SK-N-SH (cell line): Measurements from ENCODE around the gene BRI3. TPM values are rescaled to one million over a fixed set of nuclear protein-coding genes. Genes with fewer than 3 reads are reported as not detected.
A peak's percentile ranks its signal among the peaks of the same experiment; 100 is the strongest.

Experiments
- CTCF ChIA-PET: fragments of 300-600, 350-600 bp; formaldehyde crosslinking; extraction: SDS; loops from one replicate; lab custom pipeline; 2021; lab: Yijun Ruan, JAX
- POLR2A ChIA-PET: fragments of 350-600 bp; sonication (Branson Sonifier 250); formaldehyde crosslinking; extraction: SDS; loops from one replicate; lab custom pipeline; 2020; ENCODE audit warnings: antibody characterized with exemption, inconsistent platforms; lab: Yijun Ruan, JAX
- DNase-seq: peaks from one replicate; pipeline ENCODE4 v3.0.0; 2012
- H2AFZ ChIP-seq: fragments of 200-600 bp; sonication (generic); 2 replicates; pipeline ENCODE4 v1.8.1; 2016; ENCODE audit warnings: antibody characterized with exemption, mild to moderate bottlenecking, low read depth
- H3F3A ChIP-seq: fragments of 200-600 bp; sonication (generic); replicated peaks from 2 replicates; pipeline ENCODE3; 2016; ENCODE audit warnings: antibody characterized with exemption, mild to moderate bottlenecking; ENCODE audit not compliant: insufficient read depth
- H3K27ac ChIP-seq, 2 experiments: fragments of 200-500 bp in 1 of 2; fragments of 200-600 bp in 1 of 2; sonication (Bioruptor generic) in 1 of 2; sonication (generic), shearing (Covaris generic) in 1 of 2; 2 replicates each; pipeline versions ENCODE4 v1.5.1 to v1.6.1; 2014 to 2016; ENCODE audit warnings: low read depth in 2 of 2, inconsistent platforms in 1 of 2, low read length in 1 of 2, mild to moderate bottlenecking in 1 of 2, mixed read lengths in 1 of 2
- H3K27me3 ChIP-seq: fragments of 200-600 bp; sonication (generic), shearing (Covaris generic); 2 replicates; pipeline ENCODE4 v1.6.1; 2016; ENCODE audit warnings: mixed run types; ENCODE audit not compliant: insufficient read depth
- H3K36me3 ChIP-seq, 2 experiments: fragments of 200-500 bp in 1 of 2; fragments of 200-600 bp in 1 of 2; sonication (Bioruptor generic) in 1 of 2; sonication (generic) in 1 of 2; replicated peaks in 1 of 2; 2 replicates each; pipeline versions ENCODE3 to v1.5.1; 2014 to 2016; ENCODE audit warnings: low read length in 1 of 2, mild to moderate bottlenecking in 1 of 2; ENCODE audit not compliant: insufficient read depth in 2 of 2, control insufficient read depth in 1 of 2
- H3K4me1 ChIP-seq, 2 experiments: fragments of 200-500 bp in 1 of 2; fragments of 200-600 bp in 1 of 2; sonication (Bioruptor generic) in 1 of 2; sonication (generic), shearing (Covaris generic) in 1 of 2; 2 replicates each; pipeline versions ENCODE4 v1.5.1 to v1.6.1; 2014 to 2016; ENCODE audit warnings: low read depth in 1 of 2, low read length in 1 of 2, mixed run types in 1 of 2; ENCODE audit not compliant: insufficient read depth in 2 of 2, control insufficient read depth in 1 of 2
- H3K4me2 ChIP-seq: fragments of 200-600 bp; sonication (generic), shearing (Covaris generic); 2 replicates; pipeline ENCODE4 v1.6.1; 2017; ENCODE audit warnings: mixed run types
- H3K4me3 ChIP-seq, 2 experiments: fragments of 200-500 bp in 1 of 2; fragments of 200-600 bp in 1 of 2; sonication (Bioruptor generic) in 1 of 2; sonication (generic), shearing (Covaris generic) in 1 of 2; 2 replicates each; pipeline versions ENCODE4 v1.5.1 to v1.8.1; 2014 to 2016; ENCODE audit warnings: low read depth in 2 of 2, inconsistent platforms in 1 of 2, low read length in 1 of 2, mild to moderate bottlenecking in 1 of 2, mixed read lengths in 1 of 2, moderate library complexity in 1 of 2
- H3K79me2 ChIP-seq: fragments of 200-600 bp; sonication (generic); 2 replicates; pipeline ENCODE4 v1.8.1; 2017; ENCODE audit warnings: mild to moderate bottlenecking; ENCODE audit not compliant: insufficient read depth
- H3K9ac ChIP-seq: fragments of 200-600 bp; sonication (generic); 2 replicates; pipeline ENCODE4 v1.6.1; 2017; ENCODE audit warnings: mixed run types
- H3K9me2 ChIP-seq: fragments of 200-600 bp; sonication (generic); 2 replicates; pipeline ENCODE4 v1.6.1; 2017; ENCODE audit warnings: mixed run types
- H3K9me3 ChIP-seq: fragments of 200-600 bp; sonication (generic); 2 replicates; pipeline ENCODE4 v1.6.1; 2017; ENCODE audit warnings: mixed run types, mild to moderate bottlenecking, moderate library complexity
- H4K20me1 ChIP-seq: fragments of 200-600 bp; sonication (generic); 2 replicates; pipeline ENCODE4 v1.6.1; 2017; ENCODE audit warnings: mild to moderate bottlenecking, mixed run types; ENCODE audit not compliant: insufficient read depth
- EP300 ChIP-seq, 2 experiments: IDR thresholded peaks; 2 replicates each; pipeline versions ENCODE4 v1.4.0 to v1.6.1; 2012; ENCODE audit warnings: borderline replicate concordance in 1 of 2, low read depth in 1 of 2, low read length in 1 of 2
- FOSL2 ChIP-seq: IDR thresholded peaks from 2 replicates; pipeline ENCODE4 v1.4.0; 2012; ENCODE audit warnings: low read depth, mild to moderate bottlenecking, moderate library complexity, borderline replicate concordance
- FOXM1 ChIP-seq: IDR thresholded peaks from 2 replicates; pipeline ENCODE4 v1.4.0; 2012; ENCODE audit warnings: low read depth, mild to moderate bottlenecking
- GABPA ChIP-seq: IDR thresholded peaks from 2 replicates; pipeline ENCODE4 v1.4.0; 2012; ENCODE audit warnings: low read depth, mild to moderate bottlenecking
- MXI1 ChIP-seq: IDR thresholded peaks from 2 replicates; pipeline ENCODE4 v1.6.1; 2012; ENCODE audit warnings: mild to moderate bottlenecking, low read depth, low read length, improper control_type of control experiment
- NRF1 ChIP-seq: IDR thresholded peaks from 2 replicates; pipeline ENCODE4 v1.6.1; 2012; ENCODE audit warnings: low read depth, mild to moderate bottlenecking, low read length
- POLR2AphosphoS5 ChIP-seq: IDR thresholded peaks from 2 replicates; pipeline ENCODE4 v1.6.1; 2012; ENCODE audit warnings: low read depth, low read length
- RCOR1 ChIP-seq: fragments of 150-350 bp; IDR thresholded peaks from 2 replicates; pipeline ENCODE4 v1.6.1; 2017; ENCODE audit warnings: antibody characterized with exemption, low read length
- RXRA ChIP-seq: IDR thresholded peaks from 2 replicates; pipeline ENCODE4 v1.4.0; 2012; ENCODE audit warnings: low read depth, mild to moderate bottlenecking, borderline replicate concordance
- SIN3A ChIP-seq: IDR thresholded peaks from 2 replicates; pipeline ENCODE4 v1.6.1; 2012; ENCODE audit warnings: low read depth, mild to moderate bottlenecking, low read length, moderate library complexity, borderline replicate concordance
- TAF1 ChIP-seq: IDR thresholded peaks from 2 replicates; pipeline ENCODE4 v1.6.1; 2012; ENCODE audit warnings: low read depth, mild to moderate bottlenecking, low read length, moderate library complexity, borderline replicate concordance
- TCF12 ChIP-seq: IDR thresholded peaks from 2 replicates; pipeline ENCODE4 v1.4.0; 2012
- YY1 ChIP-seq: IDR thresholded peaks from 2 replicates; pipeline ENCODE4 v1.4.0; 2012; ENCODE audit warnings: low read depth, mild to moderate bottlenecking
- WGBS: methylation state at CpG from one replicate; pipeline ENCODE4 v1.1.6; 2017; ENCODE audit warnings: low lambda C conversion rate; 5-methylcytosine and 5-hydroxymethylcytosine counted together
- polyA plus RNA-seq, 3 experiments: library from polyadenylated mRNA; depleted of rRNA; stranded (reverse); fragments of >200 nt; gene quantifications; 2 replicates each; pipeline ENCODE4 v1.2.3, GENCODE V29; 2012
- TF ChIP-seq, protein P1 (sequence below): IDR thresholded peaks from 2 replicates; pipeline ENCODE4 v1.6.1; 2012; ENCODE audit warnings: mild to moderate bottlenecking, low read depth, low read length, moderate library complexity
- TF ChIP-seq, protein P2 (sequence below): IDR thresholded peaks from 2 replicates; pipeline ENCODE4 v1.4.0; 2012; ENCODE audit warnings: low read depth, borderline replicate concordance
- TF ChIP-seq, protein P3 (sequence below): fragments of 150-350 bp; IDR thresholded peaks from 2 replicates; pipeline ENCODE4 v1.6.1; 2017; ENCODE audit warnings: antibody characterized with exemption, low read length, low read depth, borderline replicate concordance
- TF ChIP-seq, protein P4 (sequence below): IDR thresholded peaks from 2 replicates; pipeline ENCODE4; 2012

The BRI3 gene
- polyA plus RNA-seq, 1 of the 3 experiments (the other 2 are of a cell fraction), result 128 TPM

DNA sequence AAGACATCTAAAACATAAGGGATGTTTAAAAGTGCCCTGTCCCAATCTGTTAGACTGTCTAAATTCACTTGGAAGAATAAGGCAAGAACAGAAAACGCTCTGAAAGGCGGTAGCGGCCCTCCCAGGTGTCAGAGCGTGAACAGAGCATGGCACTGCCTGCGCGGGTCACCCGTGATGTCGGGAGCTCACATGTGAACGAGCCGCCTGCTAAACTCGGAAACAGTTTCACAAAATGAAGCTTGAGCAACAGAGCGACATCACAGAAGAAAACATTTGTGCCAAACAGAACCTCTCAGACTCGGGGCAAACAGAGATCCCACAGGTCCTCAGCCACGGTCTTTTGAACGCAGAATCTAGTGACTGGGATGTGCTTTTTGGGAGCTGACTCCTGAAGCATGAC lies 12.8 kb downstream of the BRI3 start:
- peaks cover 58% of the 10 kb centered on the region for H3K79me2 ChIP-seq
- no peak overlapping the region for H3K27ac ChIP-seq
- H2AFZ ChIP-seq, result no peak overlapping the region
- no peak overlapping the region for H3K4me2 ChIP-seq
- H3K9ac ChIP-seq, result no peak overlapping the region
- H3K36me3 ChIP-seq, result peaks cover 29 to 39% of the 10 kb centered on the region in 2 experiments
- no peaks in the 10 kb centered on the region for H3K27me3 ChIP-seq
- 91% methylated on average over 15 of the region's 15 CpGs for WGBS
- no peaks in the 10 kb centered on the region for H3K9me3 ChIP-seq
- ChIA-PET CTCF (interaction anchor here (0.6 to 11.1 kb wide), 25 partner anchors 9 to 548 kb away, joined by 3 to 108 read pairs (median 4); partner anchors contain the start of gene BAIAP2L1), POLR2A (no interaction called here)
- no peak overlapping the region for H3K4me3 ChIP-seq
- no peaks in the 10 kb centered on the region for H3K9me2 ChIP-seq
- peaks cover 26% of the 10 kb centered on the region for H3F3A ChIP-seq
- TF ChIP-seq POLR2AphosphoS5 (no peak), TCF12 (no peak), MXI1 (no peak), FOSL2 (no peak), FOXM1 (no peak)
- TF ChIP-seq, protein P1, sequence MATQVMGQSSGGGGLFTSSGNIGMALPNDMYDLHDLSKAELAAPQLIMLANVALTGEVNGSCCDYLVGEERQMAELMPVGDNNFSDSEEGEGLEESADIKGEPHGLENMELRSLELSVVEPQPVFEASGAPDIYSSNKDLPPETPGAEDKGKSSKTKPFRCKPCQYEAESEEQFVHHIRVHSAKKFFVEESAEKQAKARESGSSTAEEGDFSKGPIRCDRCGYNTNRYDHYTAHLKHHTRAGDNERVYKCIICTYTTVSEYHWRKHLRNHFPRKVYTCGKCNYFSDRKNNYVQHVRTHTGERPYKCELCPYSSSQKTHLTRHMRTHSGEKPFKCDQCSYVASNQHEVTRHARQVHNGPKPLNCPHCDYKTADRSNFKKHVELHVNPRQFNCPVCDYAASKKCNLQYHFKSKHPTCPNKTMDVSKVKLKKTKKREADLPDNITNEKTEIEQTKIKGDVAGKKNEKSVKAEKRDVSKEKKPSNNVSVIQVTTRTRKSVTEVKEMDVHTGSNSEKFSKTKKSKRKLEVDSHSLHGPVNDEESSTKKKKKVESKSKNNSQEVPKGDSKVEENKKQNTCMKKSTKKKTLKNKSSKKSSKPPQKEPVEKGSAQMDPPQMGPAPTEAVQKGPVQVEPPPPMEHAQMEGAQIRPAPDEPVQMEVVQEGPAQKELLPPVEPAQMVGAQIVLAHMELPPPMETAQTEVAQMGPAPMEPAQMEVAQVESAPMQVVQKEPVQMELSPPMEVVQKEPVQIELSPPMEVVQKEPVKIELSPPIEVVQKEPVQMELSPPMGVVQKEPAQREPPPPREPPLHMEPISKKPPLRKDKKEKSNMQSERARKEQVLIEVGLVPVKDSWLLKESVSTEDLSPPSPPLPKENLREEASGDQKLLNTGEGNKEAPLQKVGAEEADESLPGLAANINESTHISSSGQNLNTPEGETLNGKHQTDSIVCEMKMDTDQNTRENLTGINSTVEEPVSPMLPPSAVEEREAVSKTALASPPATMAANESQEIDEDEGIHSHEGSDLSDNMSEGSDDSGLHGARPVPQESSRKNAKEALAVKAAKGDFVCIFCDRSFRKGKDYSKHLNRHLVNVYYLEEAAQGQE, result no peak
- TF ChIP-seq, protein P2, sequence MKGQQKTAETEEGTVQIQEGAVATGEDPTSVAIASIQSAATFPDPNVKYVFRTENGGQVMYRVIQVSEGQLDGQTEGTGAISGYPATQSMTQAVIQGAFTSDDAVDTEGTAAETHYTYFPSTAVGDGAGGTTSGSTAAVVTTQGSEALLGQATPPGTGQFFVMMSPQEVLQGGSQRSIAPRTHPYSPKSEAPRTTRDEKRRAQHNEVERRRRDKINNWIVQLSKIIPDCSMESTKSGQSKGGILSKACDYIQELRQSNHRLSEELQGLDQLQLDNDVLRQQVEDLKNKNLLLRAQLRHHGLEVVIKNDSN, result no peak
- TF ChIP-seq, protein P3, sequence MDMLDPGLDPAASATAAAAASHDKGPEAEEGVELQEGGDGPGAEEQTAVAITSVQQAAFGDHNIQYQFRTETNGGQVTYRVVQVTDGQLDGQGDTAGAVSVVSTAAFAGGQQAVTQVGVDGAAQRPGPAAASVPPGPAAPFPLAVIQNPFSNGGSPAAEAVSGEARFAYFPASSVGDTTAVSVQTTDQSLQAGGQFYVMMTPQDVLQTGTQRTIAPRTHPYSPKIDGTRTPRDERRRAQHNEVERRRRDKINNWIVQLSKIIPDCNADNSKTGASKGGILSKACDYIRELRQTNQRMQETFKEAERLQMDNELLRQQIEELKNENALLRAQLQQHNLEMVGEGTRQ, result no peak
- DNase-seq, result no peak
- peaks cover 49% of the 10 kb centered on the region for H4K20me1 ChIP-seq
- H3K4me1 ChIP-seq, result peaks cover 0 to 6% of the 10 kb centered on the region in 2 experiments; a peak in 1 of 4 replicates

DNA sequence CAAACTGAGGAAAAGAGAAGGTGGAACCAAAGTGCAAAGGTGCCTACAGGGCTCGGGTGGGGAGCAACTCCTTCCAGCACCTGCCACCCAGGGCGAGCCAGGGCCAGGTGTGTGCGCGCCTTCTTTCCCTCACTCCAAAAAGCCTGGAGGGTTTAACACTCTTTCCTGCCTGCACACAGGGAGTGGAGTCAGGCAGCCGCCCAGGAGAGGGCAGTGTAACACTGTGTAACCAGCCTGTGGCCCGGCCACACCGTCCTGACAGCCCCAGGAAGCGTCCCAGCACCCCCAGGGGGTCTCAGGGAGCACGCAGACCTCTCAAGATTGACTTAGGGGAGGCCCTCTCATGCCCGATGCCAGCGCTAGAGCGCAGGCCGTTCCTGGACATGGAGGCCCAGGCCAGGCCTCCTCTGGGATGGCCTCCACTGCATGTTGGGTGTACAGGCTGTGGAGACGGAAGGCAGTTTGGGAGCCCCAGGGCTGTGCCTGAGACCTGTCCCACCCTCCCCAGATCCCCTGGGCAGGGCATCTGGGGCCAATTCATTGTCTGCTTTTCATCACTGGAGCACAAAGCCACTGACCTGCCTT lies 13.4 kb downstream of the BRI3 start:
- no peak overlapping the region; a peak in 1 of 4 replicates for H3K4me3 ChIP-seq
- peaks cover 53% of the 10 kb centered on the region for H3K79me2 ChIP-seq
- peaks cover 29 to 38% of the 10 kb centered on the region in 2 experiments for H3K36me3 ChIP-seq
- no peak overlapping the region for H3K4me2 ChIP-seq
- peaks cover 22% of the 10 kb centered on the region for H3F3A ChIP-seq
- H3K9me2 ChIP-seq, result no peaks in the 10 kb centered on the region
- DNase-seq, result peak; percentile 93
- H4K20me1 ChIP-seq, result peaks cover 44% of the 10 kb centered on the region
- H3K27me3 ChIP-seq, result no peaks in the 10 kb centered on the region
- 53% methylated on average over 14 of the region's 14 CpGs for WGBS
- no peak overlapping the region for H3K9ac ChIP-seq
- H3K9me3 ChIP-seq, result no peaks in the 10 kb centered on the region
- peaks cover 0 to 6% of the 10 kb centered on the region in 2 experiments; a peak in 1 of 4 replicates for H3K4me1 ChIP-seq
- ChIA-PET CTCF (interaction anchor here (0.6 to 11.1 kb wide), 26 partner anchors 8 to 547 kb away, joined by 3 to 108 read pairs (median 4); partner anchors contain the start of gene BAIAP2L1), POLR2A (no interaction called here)
- no peak overlapping the region for H2AFZ ChIP-seq
- H3K27ac ChIP-seq, result no peak overlapping the region
- TF ChIP-seq GABPA, result no peak
- TF ChIP-seq, protein P4, sequence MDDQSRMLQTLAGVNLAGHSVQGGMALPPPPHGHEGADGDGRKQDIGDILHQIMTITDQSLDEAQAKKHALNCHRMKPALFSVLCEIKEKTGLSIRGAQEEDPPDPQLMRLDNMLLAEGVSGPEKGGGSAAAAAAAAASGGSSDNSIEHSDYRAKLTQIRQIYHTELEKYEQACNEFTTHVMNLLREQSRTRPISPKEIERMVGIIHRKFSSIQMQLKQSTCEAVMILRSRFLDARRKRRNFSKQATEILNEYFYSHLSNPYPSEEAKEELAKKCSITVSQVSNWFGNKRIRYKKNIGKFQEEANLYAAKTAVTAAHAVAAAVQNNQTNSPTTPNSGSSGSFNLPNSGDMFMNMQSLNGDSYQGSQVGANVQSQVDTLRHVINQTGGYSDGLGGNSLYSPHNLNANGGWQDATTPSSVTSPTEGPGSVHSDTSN, result no peak
- TF ChIP-seq YY1, result no peak
- no peak for TF ChIP-seq TAF1
- no peak for TF ChIP-seq EP300 (IDR thresholded peaks at IDR 0.05; ENCODE audit: borderline replicate concordance in 1 of 2, low read depth in 1 of 2, low read length in 1 of 2)
- peak; percentile 45 for TF ChIP-seq POLR2AphosphoS5
- TF ChIP-seq SIN3A, result no peak
- no peak for TF ChIP-seq RCOR1
- no peak for TF ChIP-seq NRF1
- no peak for TF ChIP-seq MXI1
- TF ChIP-seq RXRA, result no peak
